NCI-H2227 treated with DMSO at 0.1 percent for 48 hours (cell line): ENCODE data around the gene PXDN.

Experiments used
- DNase-seq: peaks from one replicate; lab custom pipeline; 2025; lab: John Stamatoyannopoulos, UW

The PXDN gene

DNA sequence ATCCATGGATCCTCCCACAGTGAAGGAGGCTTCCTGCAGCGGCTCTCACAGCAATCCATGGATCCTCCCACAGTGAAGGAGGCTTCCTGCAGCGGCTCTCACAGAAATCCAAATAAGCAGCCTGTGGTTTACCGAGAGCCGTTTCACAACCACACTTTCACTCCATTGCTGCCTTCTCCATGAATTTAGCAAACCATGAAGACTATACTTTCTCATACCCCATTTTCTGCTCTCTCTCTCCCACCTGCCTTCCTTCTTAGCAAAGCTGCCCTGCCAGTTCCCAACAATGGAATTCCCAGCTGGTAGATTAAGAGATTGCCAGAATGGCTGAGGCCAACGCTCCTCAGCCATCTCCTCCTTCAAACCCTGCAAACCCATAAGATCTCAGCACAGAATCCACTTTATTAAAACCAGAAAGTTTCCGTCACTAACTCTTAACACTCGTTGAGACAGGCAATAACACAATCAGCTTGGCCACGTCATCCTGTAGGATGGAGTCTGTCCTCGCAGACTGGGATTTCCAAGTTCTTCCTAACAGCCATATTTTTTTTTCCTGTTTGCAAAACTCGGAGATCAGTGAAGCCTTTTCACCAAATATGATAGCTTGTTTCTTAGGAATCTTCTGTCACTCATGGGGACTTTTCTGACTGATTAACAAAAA, 162.2 kb downstream of the PXDN start:
- DNase-seq, result no peak
